Tibial artery (tissue), 4 donors: ENCODE measurements around the gene DDX51.

Experiments
- DNase-seq, 2 donors: peaks; one replicate each; pipeline ENCODE4 v3.0.0-alpha.2; 2019
- H3K27ac ChIP-seq, 2 donors: fragments of 200-600 bp; sonication (generic) in 1 of 2; 1 replicate in 1 of 2; 2 replicates in 1 of 2; pipeline ENCODE4 v1.5.1; 2018 to 2019; ENCODE audit warnings: mild to moderate bottlenecking in 1 of 2
- H3K27me3 ChIP-seq, 2 donors: fragments of 200-600 bp; sonication (generic) in 1 of 2; one replicate each; pipeline versions ENCODE4 v1.5.1 to v1.6.0; 2016 to 2019
- H3K36me3 ChIP-seq, 3 donors: fragments of 200-600 bp; sonication (generic) in 2 of 3; one replicate each; pipeline ENCODE4 v1.5.1; 2016 to 2019; ENCODE audit warnings: mild to moderate bottlenecking in 2 of 3
- H3K4me1 ChIP-seq, 4 donors: fragments of 200-600 bp; sonication (generic) in 2 of 4; 1 replicate in 3 of 4; 2 replicates in 1 of 4; pipeline ENCODE4 v1.5.1; 2016 to 2019
- H3K4me3 ChIP-seq, 2 donors: fragments of 200-600 bp; sonication (generic) in 1 of 2; 1 replicate in 1 of 2; 2 replicates in 1 of 2; pipeline ENCODE4 v1.5.1; 2018 to 2019; ENCODE audit warnings: mild to moderate bottlenecking in 2 of 2
- H3K9me3 ChIP-seq, 3 donors: fragments of 200-600 bp; sonication (generic) in 1 of 3; one replicate each; pipeline ENCODE4 v1.5.1; 2016 to 2019
- intact Hi-C: fragments of 100-400 bp; cut with DNase I; formaldehyde crosslinking; loops from one replicate; pipeline ENCODE4 v1.15.0; 2023; ENCODE audit warnings: low total_unique reads
- TF ChIP-seq, protein P1 (sequence below), 2 experiments: fragments of 200-600 bp in 1 of 2; fragments of 450-650 bp in 1 of 2; IDR thresholded peaks; one replicate each; pipeline ENCODE4 v1.5.1; 2017 to 2019; ENCODE audit warnings: antibody characterized with exemption in 2 of 2, mild to moderate bottlenecking in 1 of 2, moderate library complexity in 1 of 2

DDX51 gene

DNA sequence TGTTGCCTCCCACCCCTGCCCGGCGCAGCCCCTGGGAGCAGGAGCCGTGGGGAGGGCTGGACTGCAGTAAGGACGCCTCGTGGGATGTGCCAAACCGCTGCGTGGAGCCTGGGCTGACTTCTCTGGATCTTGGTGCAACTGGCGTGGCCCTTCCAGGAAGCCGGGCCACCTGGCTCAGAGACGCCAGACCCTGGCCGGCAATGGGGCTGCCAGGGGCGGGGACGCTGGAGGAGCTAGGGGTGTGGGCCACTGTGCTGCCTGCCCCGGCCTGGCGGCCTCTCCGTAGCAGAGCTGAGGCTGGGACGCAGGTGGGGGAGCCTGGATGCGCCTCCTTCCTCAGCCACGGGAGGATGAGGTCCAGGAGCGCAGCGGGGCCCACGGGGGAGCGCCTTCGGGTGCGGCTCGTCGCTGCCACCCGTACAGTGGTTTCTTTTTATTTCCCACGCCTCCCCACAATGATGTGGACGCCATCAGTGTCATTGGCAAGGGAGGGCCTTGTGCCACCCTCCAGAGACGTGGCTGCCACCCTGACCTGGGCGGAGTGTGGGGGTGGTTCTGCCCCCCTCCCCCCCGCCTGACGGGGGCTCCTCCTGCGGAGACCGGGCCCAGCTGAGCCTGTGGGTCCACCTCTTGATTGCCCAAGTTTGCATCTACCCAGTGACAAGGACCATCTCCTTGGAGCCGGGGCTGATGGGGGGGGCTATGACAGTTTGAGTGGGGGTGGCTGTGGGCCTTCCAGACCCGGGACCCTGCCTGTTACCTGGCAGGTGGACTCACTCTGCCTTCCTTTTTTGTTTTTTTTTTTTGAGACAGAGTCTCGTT is 11.3 kb downstream of the DDX51 start:
- intact Hi-C loops: no loop called here

GRCh38 chr12:132131952-132132351 is 12.2 kb downstream of the DDX51 start:
- Histone ChIP-seq H3K27ac (no peak overlapping the region), H3K36me3 (peaks cover 17 to 30% (median 18%) of the 10 kb centered on the region in 3 donors), H3K9me3 (no peaks in the 10 kb centered on the region), H3K4me3 (no peak overlapping the region), H3K27me3 (no peaks in the 10 kb centered on the region), H3K4me1 (no peaks in the 10 kb centered on the region)
- TF ChIP-seq, protein P1, sequence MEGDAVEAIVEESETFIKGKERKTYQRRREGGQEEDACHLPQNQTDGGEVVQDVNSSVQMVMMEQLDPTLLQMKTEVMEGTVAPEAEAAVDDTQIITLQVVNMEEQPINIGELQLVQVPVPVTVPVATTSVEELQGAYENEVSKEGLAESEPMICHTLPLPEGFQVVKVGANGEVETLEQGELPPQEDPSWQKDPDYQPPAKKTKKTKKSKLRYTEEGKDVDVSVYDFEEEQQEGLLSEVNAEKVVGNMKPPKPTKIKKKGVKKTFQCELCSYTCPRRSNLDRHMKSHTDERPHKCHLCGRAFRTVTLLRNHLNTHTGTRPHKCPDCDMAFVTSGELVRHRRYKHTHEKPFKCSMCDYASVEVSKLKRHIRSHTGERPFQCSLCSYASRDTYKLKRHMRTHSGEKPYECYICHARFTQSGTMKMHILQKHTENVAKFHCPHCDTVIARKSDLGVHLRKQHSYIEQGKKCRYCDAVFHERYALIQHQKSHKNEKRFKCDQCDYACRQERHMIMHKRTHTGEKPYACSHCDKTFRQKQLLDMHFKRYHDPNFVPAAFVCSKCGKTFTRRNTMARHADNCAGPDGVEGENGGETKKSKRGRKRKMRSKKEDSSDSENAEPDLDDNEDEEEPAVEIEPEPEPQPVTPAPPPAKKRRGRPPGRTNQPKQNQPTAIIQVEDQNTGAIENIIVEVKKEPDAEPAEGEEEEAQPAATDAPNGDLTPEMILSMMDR (IDR thresholded peaks at IDR 0.05): no peak
- intact Hi-C loops: no loop called here
- peak in 1 of 2 donors; percentile 24 for DNase-seq

More for the DNA sequence above, 11.3 kb downstream of the DDX51 start:
- peaks cover 8 to 23% (median 9%) of the 10 kb centered on the region in 3 donors for H3K36me3 ChIP-seq
- H3K4me3 ChIP-seq: no peak overlapping the region
- no peak overlapping the region for H3K27ac ChIP-seq
- no peaks in the 10 kb centered on the region for H3K9me3 ChIP-seq
- TF ChIP-seq, protein P1 (IDR thresholded peaks at IDR 0.05): no peak
- DNase-seq: no peak
- H3K27me3 ChIP-seq: no peaks in the 10 kb centered on the region
- H3K4me1 ChIP-seq: no peaks in the 10 kb centered on the region

GRCh38 chr12:132131229-132131628 is 12.9 kb downstream of the DDX51 start:
- no peaks in the 10 kb centered on the region for H3K4me1 ChIP-seq
- H3K27ac ChIP-seq: no peak overlapping the region
- no peaks in the 10 kb centered on the region for H3K9me3 ChIP-seq
- intact Hi-C loops: no loop called here
- no peaks in the 10 kb centered on the region for H3K27me3 ChIP-seq
- no peak overlapping the region for H3K4me3 ChIP-seq
- TF ChIP-seq, protein P1 (IDR thresholded peaks at IDR 0.05): no peak
- DNase-seq: peak in 1 of 2 donors; percentile 21
- H3K36me3 ChIP-seq: peaks cover 24 to 37% (median 25%) of the 10 kb centered on the region in 3 donors

- Histone ChIP-seq H3K27ac (no peak overlapping the region), H3K9me3 (no peaks in the 10 kb centered on the region), H3K4me3 (no peak overlapping the region), H3K36me3 (peaks cover 30 to 42% (median 30%) of the 10 kb centered on the region in 3 donors), H3K4me1 (no peaks in the 10 kb centered on the region), H3K27me3 (no peaks in the 10 kb centered on the region)
- TF ChIP-seq, protein P1 (IDR thresholded peaks at IDR 0.05): no peak
- intact Hi-C loops: no loop called here
- DNase-seq: peak in 1 of 2 donors; percentile 43
These were observed 13.4 kb downstream of the DDX51 start for GRCh38 chr12:132130690-132131089.

DNA sequence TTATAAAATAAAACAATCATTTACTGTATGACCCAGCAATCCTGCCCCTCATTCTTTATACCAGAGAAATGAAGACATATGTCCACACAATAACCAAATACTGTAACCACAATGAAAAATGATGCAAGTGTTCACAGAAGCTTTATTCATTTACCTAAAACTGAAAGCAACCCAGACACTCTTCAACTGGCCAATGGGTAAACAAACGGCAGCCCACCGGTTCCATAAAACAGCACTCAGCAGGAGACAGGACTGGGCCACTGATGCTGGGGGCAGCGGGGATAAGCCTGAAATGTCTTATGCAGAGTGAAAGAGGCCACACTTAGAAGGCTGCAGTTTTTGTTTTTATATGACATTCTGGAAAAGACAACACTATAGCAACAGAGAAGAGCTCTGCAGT is 15.1 kb downstream of the DDX51 start:
- H3K27ac ChIP-seq: no peak overlapping the region
- H3K4me3 ChIP-seq: no peak overlapping the region
- intact Hi-C loops: no loop called here
- TF ChIP-seq, protein P1 (IDR thresholded peaks at IDR 0.05): no peak
- peaks cover 36 to 59% (median 45%) of the 10 kb centered on the region in 3 donors for H3K36me3 ChIP-seq
- H3K9me3 ChIP-seq: no peaks in the 10 kb centered on the region
- H3K27me3 ChIP-seq: no peaks in the 10 kb centered on the region
- no peaks in the 10 kb centered on the region for H3K4me1 ChIP-seq
- peak in 1 of 2 donors; percentile 5 for DNase-seq
